Liver (tissue), 3 donors: Measurements from ENCODE around the gene SPTBN1.

ENCODE experiments used
- CTCF ChIP-seq: fragments of 150-350 bp; IDR thresholded peaks from 2 replicates; pipeline ENCODE4 v1.5.1; 2017; ENCODE audit warnings: improper control_type of control experiment, low read depth, low read length; ENCODE audit not compliant: missing input control
- EGR1 ChIP-seq, 2 donors: IDR thresholded peaks; 2 replicates each; pipeline ENCODE4 v1.6.1; 2016 to 2018; ENCODE audit warnings: antibody characterized with exemption in 2 of 2, low read depth in 2 of 2
- GABPA ChIP-seq, 2 donors: IDR thresholded peaks in 1 of 2; conservative IDR thresholded peaks in 1 of 2; 2 replicates each; pipeline ENCODE4 v1.6.1; 2016; ENCODE audit warnings: antibody characterized with exemption in 2 of 2, mild to moderate bottlenecking in 1 of 2, moderate library complexity in 1 of 2
- MAX ChIP-seq: IDR thresholded peaks from 2 replicates; pipeline ENCODE4 v1.6.1; 2016; ENCODE audit warnings: antibody characterized with exemption
- NR2F2 ChIP-seq: IDR thresholded peaks from 2 replicates; pipeline ENCODE4 v1.6.1; 2016; ENCODE audit warnings: antibody characterized with exemption
- RAD21 ChIP-seq, 2 donors: IDR thresholded peaks; 2 replicates each; pipeline ENCODE4 v1.6.1; 2016; ENCODE audit warnings: antibody characterized with exemption in 2 of 2, mild to moderate bottlenecking in 2 of 2
- REST ChIP-seq: IDR thresholded peaks from 2 replicates; pipeline ENCODE4 v1.6.1; 2016; ENCODE audit warnings: antibody characterized with exemption, mild to moderate bottlenecking
- RXRA ChIP-seq, 2 donors: IDR thresholded peaks; 2 replicates each; pipeline ENCODE4 v1.6.1; 2017 to 2018; ENCODE audit warnings: antibody characterized with exemption in 2 of 2, mild to moderate bottlenecking in 1 of 2
- SP1 ChIP-seq: IDR thresholded peaks from 2 replicates; pipeline ENCODE4 v1.6.1; 2018; ENCODE audit warnings: antibody characterized with exemption, mild to moderate bottlenecking
- TAF1 ChIP-seq: conservative IDR thresholded peaks from 2 replicates; pipeline ENCODE4 v1.6.1; 2016; ENCODE audit warnings: antibody characterized with exemption, mild to moderate bottlenecking
- YY1 ChIP-seq: IDR thresholded peaks from 2 replicates; pipeline ENCODE4 v1.6.1; 2016; ENCODE audit warnings: antibody characterized with exemption, mild to moderate bottlenecking
- TF ChIP-seq, protein P1 (sequence below): IDR thresholded peaks from 2 replicates; pipeline ENCODE4 v1.6.1; 2016; ENCODE audit warnings: antibody characterized with exemption
- donor health status: healthy.
- donor health status: healthy.

GRCh38 chr2:54657664-54658083, 201.5 kb downstream of the SPTBN1 start:
- TF ChIP-seq CTCF (peak; percentile 67), REST (peak; percentile 85), RXRA (IDR thresholded peaks at IDR 0.05) (no peak), SP1 (no peak), EGR1 (IDR thresholded peaks at IDR 0.05; ENCODE audit: low read depth in 2 of 2) (no peak), RAD21 (IDR thresholded peaks at IDR 0.05) (peak; percentile 82 to 86), MAX (no peak), TAF1 (no peak), NR2F2 (no peak), GABPA (IDR thresholded peaks at IDR 0.05 in 1 of 2, conservative IDR thresholded peaks at IDR 0.05 in 1 of 2) (no peak), YY1 (no peak)
- TF ChIP-seq, protein P1, sequence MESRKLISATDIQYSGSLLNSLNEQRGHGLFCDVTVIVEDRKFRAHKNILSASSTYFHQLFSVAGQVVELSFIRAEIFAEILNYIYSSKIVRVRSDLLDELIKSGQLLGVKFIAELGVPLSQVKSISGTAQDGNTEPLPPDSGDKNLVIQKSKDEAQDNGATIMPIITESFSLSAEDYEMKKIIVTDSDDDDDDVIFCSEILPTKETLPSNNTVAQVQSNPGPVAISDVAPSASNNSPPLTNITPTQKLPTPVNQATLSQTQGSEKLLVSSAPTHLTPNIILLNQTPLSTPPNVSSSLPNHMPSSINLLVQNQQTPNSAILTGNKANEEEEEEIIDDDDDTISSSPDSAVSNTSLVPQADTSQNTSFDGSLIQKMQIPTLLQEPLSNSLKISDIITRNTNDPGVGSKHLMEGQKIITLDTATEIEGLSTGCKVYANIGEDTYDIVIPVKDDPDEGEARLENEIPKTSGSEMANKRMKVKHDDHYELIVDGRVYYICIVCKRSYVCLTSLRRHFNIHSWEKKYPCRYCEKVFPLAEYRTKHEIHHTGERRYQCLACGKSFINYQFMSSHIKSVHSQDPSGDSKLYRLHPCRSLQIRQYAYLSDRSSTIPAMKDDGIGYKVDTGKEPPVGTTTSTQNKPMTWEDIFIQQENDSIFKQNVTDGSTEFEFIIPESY = no peak
